Psoas muscle (tissue), 8 donors: ENCODE measurements around the gene DDX25. TPM values are rescaled to one million over a fixed set of nuclear protein-coding genes. Genes with fewer than 3 reads are reported as not detected.

Experiments used
- ATAC-seq, 4 donors: fragments of 200-7000 bp; cut with Tn5 transposase; one replicate each; pipeline ENCODE4 v1.9.1; 2020; ENCODE audit warnings: moderate library complexity in 3 of 4, mild to moderate bottlenecking in 2 of 4
- DNase-seq, 2 donors: peaks; one replicate each; pipeline ENCODE4 v3.0.0-alpha.2; 2020
- H3K27ac ChIP-seq: fragments of 200-600 bp; one replicate; pipeline ENCODE4 v1.8.0; 2022
- H3K27me3 ChIP-seq, 3 donors: fragments of 200-600 bp in 1 of 3; one replicate each; pipeline versions ENCODE4 v1.6.1 to v1.8.0; 2013 to 2022; ENCODE audit warnings: low read length in 2 of 3, mild to moderate bottlenecking in 2 of 3, moderate library complexity in 1 of 3; ENCODE audit not compliant: insufficient read depth in 3 of 3
- H3K36me3 ChIP-seq, 2 donors: fragments of 200-600 bp in 1 of 2; one replicate each; pipeline versions ENCODE4 v1.6.1 to v1.8.0; 2013 to 2022; ENCODE audit warnings: low read depth in 1 of 2, mild to moderate bottlenecking in 1 of 2, moderate library complexity in 1 of 2; ENCODE audit not compliant: insufficient read depth in 1 of 2
- H3K4me1 ChIP-seq: fragments of 200-600 bp; one replicate; pipeline ENCODE4 v1.8.0; 2022
- H3K4me3 ChIP-seq: fragments of 200-600 bp; one replicate; pipeline ENCODE4 v1.8.0; 2022; ENCODE audit warnings: mild to moderate bottlenecking
- H3K9me3 ChIP-seq: fragments of 200-600 bp; one replicate; pipeline ENCODE4 v1.8.0; 2022
- CTCF ChIP-seq: fragments of 200-600 bp; IDR thresholded peaks from one replicate; pipeline ENCODE4 v1.8.0; 2022; ENCODE audit warnings: antibody characterized with exemption
- WGBS, 3 donors: extraction: QIAGEN DNeasy Blood & Tissue Kit; methylation state at CpG; one replicate each; pipeline versions ENCODE4 v1.1.6 to v1.1.7; 2013; 5-methylcytosine and 5-hydroxymethylcytosine counted together
- intact Hi-C, 2 donors: fragments of 100-400 bp; cut with DNase I; formaldehyde crosslinking; loops; one replicate each; pipeline versions ENCODE4 v1.11.0 to v1.14.2; 2022
- polyA plus RNA-seq, 3 donors: library from polyadenylated mRNA; stranded (reverse); fragments of 200-250 nt; gene quantifications; one replicate each; pipeline ENCODE4 v1.2.3, GENCODE V29; 2013
- total RNA-seq, 4 donors: library from RNA; stranded (reverse); fragmentation: NEBNext Ultra II Directional in 2 of 4; extraction: Animal tissue kit (Norgen Biotek cat#: 25700) in 2 of 4; gene quantifications; one replicate each; pipeline versions ENCODE4 v1.2.1 to v1.2.4, GENCODE V29; 2021 to 2023
- donor health status: healthy with polysubstance abuse.
- donor health status: DM: no; HTN: no; CAD: no; lungs with moderate emphysema.
- donor health status: Bipolar disorder and iron deficiency.
- donor health status: healthy.
- donor health status: DM: yes; HTN: yes; CAD: no.
- donor health status: DM: no; HTN: no; CAD: no.
- donor health status: DM: no; HTN: no; CAD: no.
- donor health status: DM: yes; HTN: yes; CAD: no.

The DDX25 gene
- total and polyA plus RNA-seq, 7 donors = 0.01 TPM; not detected in 6

DNA sequence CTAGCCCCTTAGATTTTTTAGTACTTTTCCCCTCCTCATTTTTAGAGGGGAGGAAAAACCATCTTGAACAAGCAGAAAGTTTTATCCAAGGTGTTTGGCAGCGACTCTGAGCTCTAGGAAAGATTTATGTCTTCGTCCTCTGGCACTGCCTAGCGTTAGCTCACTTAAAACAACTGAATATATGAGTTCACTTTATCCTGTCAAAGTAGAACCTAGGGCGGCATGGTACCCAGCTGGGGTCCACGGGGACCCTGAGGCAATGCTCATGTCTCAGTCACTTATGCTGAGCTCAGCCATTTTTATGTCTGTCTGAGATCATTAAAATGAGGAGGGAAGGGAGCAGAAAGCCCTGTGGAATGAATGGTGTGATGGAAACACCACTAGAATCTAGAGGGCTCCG is 27.4 kb downstream of the DDX25 start:
- Histone ChIP-seq H3K4me3 (no peak overlapping the region), H3K27ac (no peak overlapping the region), H3K36me3 (no peaks in the 10 kb centered on the region), H3K27me3 (no peaks in the 10 kb centered on the region), H3K9me3 (no peaks in the 10 kb centered on the region), H3K4me1 (no peaks in the 10 kb centered on the region)
- TF ChIP-seq CTCF = no peak
- intact Hi-C loops = no loop called here
- WGBS, 3 donors = 59 to 73% (median 63%) methylated on average over 6 of the region's 6 CpGs
- DNase-seq (no peak), ATAC-seq (no peak)

GRCh38 chr11:125932301-125932700 is 28.0 kb downstream of the DDX25 start:
- no peak for DNase-seq
- no peak overlapping the region for H3K4me3 ChIP-seq
- WGBS, 3 donors = 82 to 88% (median 85%) methylated on average over 9 of the region's 9 CpGs

GRCh38 chr11:125933030-125933813 is 28.9 kb downstream of the DDX25 start:
- Histone ChIP-seq H3K4me1 (no peaks in the 10 kb centered on the region), H3K9me3 (no peaks in the 10 kb centered on the region), H3K27ac (no peak overlapping the region), H3K27me3 (no peaks in the 10 kb centered on the region), H3K36me3 (no peaks in the 10 kb centered on the region), H3K4me3 (no peak overlapping the region)
- intact Hi-C loops = no loop called here
- no peak for DNase-seq
- no peak for ATAC-seq
- TF ChIP-seq CTCF = no peak
- 75 to 79% (median 77%) methylated on average over 12 of the region's 12 CpGs for WGBS, 3 donors

More at GRCh38 chr11:125932301-125932700, 28.0 kb downstream of the DDX25 start:
- Histone ChIP-seq H3K27ac (no peak overlapping the region), H3K9me3 (no peaks in the 10 kb centered on the region), H3K36me3 (no peaks in the 10 kb centered on the region), H3K4me1 (no peaks in the 10 kb centered on the region), H3K27me3 (no peaks in the 10 kb centered on the region)
- intact Hi-C loops = no loop called here
- ATAC-seq = no peak
- no peak for TF ChIP-seq CTCF

- 94 to 98% (median 96%) methylated on average over 8 of the region's 8 CpGs for WGBS, 3 donors
- intact Hi-C loops = no loop called here
- no peaks in the 10 kb centered on the region for H3K27me3 ChIP-seq
- H3K36me3 ChIP-seq = no peaks in the 10 kb centered on the region
- H3K4me3 ChIP-seq = no peak overlapping the region
- no peak overlapping the region for H3K27ac ChIP-seq
- no peaks in the 10 kb centered on the region for H3K4me1 ChIP-seq
- no peak for ATAC-seq
- TF ChIP-seq CTCF = no peak
- no peaks in the 10 kb centered on the region for H3K9me3 ChIP-seq
- no peak for DNase-seq
These were observed 30.2 kb downstream of the DDX25 start for GRCh38 chr11:125934473-125934872.

DNA sequence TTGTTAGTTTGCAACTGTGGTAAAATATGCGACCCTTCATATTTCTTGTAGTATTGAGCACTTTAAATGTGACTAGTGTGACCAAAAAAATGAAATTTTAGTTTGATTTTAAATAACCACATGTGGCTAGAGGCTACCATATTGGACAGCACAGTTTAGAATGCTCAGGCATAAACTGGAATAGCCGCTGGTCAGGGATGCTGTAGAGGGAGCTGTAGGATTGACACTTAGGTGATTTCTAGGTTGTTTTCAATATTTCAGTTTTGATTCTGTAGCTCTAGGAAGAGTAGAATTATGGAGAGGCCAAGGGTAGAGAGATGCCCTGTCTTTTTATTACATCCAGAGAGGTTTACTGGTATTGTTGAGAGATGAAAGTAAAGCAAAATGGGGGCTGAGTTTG is 30.7 kb downstream of the DDX25 start:
- WGBS, 3 donors = 98 to 100% (median 99%) methylated on average over 2 of the region's 2 CpGs
- H3K4me1 ChIP-seq = no peaks in the 10 kb centered on the region
- intact Hi-C loops = no loop called here
- no peaks in the 10 kb centered on the region for H3K36me3 ChIP-seq
- no peak for ATAC-seq
- DNase-seq = no peak
- no peak for TF ChIP-seq CTCF
- H3K27me3 ChIP-seq = no peaks in the 10 kb centered on the region
- no peak overlapping the region for H3K4me3 ChIP-seq
- no peak overlapping the region for H3K27ac ChIP-seq
- H3K9me3 ChIP-seq = no peaks in the 10 kb centered on the region
